GM21367 (cell line): Measurements from ENCODE around the gene PRTFDC1.
"Not testable (repeated sequence)": the region's sequence is repeated elsewhere in the genome, so short reads cannot be mapped to it uniquely, and the experiment has no call there.

Experiments
- ATAC-seq: cut with Tn5 transposase; IDR thresholded peaks from one replicate; pipeline ENCODE4 v1.9.1; 2021; ENCODE audit not compliant: unreplicated experiment

PRTFDC1 gene

GRCh38 chr10:24966962-24967481, 14.6 kb upstream of the PRTFDC1 start:
- ATAC-seq: no peak

GRCh38 chr10:24965051-24965450, 12.6 kb upstream of the PRTFDC1 start:
- no peak for ATAC-seq

GRCh38 chr10:24963521-24964041, 11.2 kb upstream of the PRTFDC1 start:
- ATAC-seq: no peak

- ATAC-seq: no peak
Measured at GRCh38 chr10:24962995-24963394, 10.6 kb upstream of the PRTFDC1 start.

- no peak for ATAC-seq
Measured at GRCh38 chr10:24961582-24961981, 9.2 kb upstream of the PRTFDC1 start.

- no peak for ATAC-seq
Measured at GRCh38 chr10:24959382-24959730, 7.0 kb upstream of the PRTFDC1 start.

GRCh38 chr10:24958721-24959381, 6.4 kb upstream of the PRTFDC1 start:
- no peak for ATAC-seq

GRCh38 chr10:24958091-24958720, 5.8 kb upstream of the PRTFDC1 start:
- no peak for ATAC-seq

- not testable (repeated sequence) for ATAC-seq
Measured at GRCh38 chr10:24957624-24958051, 5.2 kb upstream of the PRTFDC1 start.

GRCh38 chr10:24953675-24954074, 1.3 kb upstream of the PRTFDC1 start:
- ATAC-seq: no peak

GRCh38 chr10:24952707-24953645, 570 bp upstream of the PRTFDC1 start:
- peak; percentile 59 for ATAC-seq

GRCh38 chr10:24951201-24952142, 934 bp downstream of the PRTFDC1 start:
- ATAC-seq: no peak

- no peak for ATAC-seq
Measured at GRCh38 chr10:24950439-24950838, 2.0 kb downstream of the PRTFDC1 start.

- no peak for ATAC-seq
Measured at GRCh38 chr10:24949616-24950015, 2.8 kb downstream of the PRTFDC1 start.

- peak; percentile 46 for ATAC-seq
Measured at GRCh38 chr10:24947304-24948097, 4.9 kb downstream of the PRTFDC1 start.

- no peak for ATAC-seq
Measured at GRCh38 chr10:24944512-24945255, 7.7 kb downstream of the PRTFDC1 start.

GRCh38 chr10:24938525-24938924, 13.9 kb downstream of the PRTFDC1 start:
- no peak for ATAC-seq

GRCh38 chr10:24938076-24938475, 14.3 kb downstream of the PRTFDC1 start:
- ATAC-seq: no peak
